Germinal center (tissue), 1 donor: ENCODE measurements around the gene XIRP2.
"Not testable (repeated sequence)": the region's sequence is repeated elsewhere in the genome, so short reads cannot be mapped to it uniquely, and the experiment has no call there.

ENCODE experiments used
- DNase-seq: peaks from one replicate; pipeline ENCODE4 v3.0.0; 2012; ENCODE audit warnings: mixed read lengths, low spot score

XIRP2 gene

GRCh38 chr2:167054881-167055280 is 166.6 kb downstream of the XIRP2 start:
- DNase-seq, result no peak

DNA sequence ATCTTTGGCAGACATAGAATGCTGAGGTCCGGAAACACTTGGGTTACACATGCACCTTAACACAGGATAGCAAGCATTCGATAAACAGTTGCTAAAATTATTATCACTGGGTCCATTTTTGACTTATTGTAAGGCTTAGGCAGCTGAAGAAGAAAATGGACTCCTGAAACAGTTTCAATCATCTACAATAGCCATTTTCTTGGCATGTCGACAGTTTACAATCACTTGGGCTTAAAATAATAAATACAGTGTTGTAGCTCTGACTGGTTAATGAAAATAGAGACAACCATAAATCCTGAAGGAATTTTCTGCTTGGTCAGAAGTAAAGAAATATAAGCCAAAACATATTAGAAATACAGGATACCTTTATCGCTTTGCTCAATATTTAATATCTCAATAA is 169.2 kb downstream of the XIRP2 start:
- DNase-seq, result no peak

DNA sequence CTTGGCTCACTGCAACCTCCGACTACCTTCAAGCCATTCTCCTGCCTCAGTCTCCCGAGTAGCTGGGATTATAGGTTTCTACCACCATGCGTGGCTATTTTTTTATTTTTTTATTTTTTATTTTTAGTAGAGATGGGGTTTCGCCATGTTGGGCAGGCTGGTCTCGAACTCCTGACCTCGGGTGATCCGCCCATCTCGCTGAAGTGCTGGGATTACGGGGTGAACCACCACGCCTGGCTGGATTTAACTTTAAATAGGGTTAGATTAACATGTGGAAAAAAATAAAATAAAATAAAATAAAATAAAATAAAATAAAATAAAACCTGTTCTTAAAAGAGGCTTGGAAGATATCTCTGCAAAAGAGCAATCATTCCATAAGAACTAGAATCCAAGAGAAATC is 170.9 kb downstream of the XIRP2 start:
- DNase-seq, result no peak

GRCh38 chr2:167069855-167070254 is 181.6 kb downstream of the XIRP2 start:
- no peak for DNase-seq

GRCh38 chr2:167075708-167076107 is 187.4 kb downstream of the XIRP2 start:
- DNase-seq, result not testable (repeated sequence)

DNA sequence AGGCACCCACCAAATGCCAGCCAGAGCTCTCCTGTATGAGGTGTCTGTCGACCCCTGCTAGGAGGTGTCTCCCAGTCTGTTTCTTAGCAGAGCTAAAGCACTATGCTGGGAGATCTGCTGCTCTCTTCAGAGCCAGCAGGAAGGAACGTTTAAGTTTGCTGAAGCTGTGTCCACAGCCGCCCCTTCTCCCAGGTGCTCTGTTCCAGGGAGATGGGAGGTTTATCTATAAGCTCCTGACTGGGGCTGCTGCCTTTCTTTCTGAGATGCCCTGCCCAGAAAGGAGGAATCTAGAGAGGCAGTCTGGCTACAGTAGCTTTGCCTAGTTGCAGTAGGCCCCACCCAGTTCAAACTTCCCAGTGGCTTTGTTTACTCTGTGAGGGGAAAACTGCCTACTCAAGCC is 210.7 kb downstream of the XIRP2 start:
- DNase-seq, result not testable (repeated sequence)

- DNase-seq, result no peak
These were observed 212.2 kb downstream of the XIRP2 start for GRCh38 chr2:167100506-167100905.

DNA sequence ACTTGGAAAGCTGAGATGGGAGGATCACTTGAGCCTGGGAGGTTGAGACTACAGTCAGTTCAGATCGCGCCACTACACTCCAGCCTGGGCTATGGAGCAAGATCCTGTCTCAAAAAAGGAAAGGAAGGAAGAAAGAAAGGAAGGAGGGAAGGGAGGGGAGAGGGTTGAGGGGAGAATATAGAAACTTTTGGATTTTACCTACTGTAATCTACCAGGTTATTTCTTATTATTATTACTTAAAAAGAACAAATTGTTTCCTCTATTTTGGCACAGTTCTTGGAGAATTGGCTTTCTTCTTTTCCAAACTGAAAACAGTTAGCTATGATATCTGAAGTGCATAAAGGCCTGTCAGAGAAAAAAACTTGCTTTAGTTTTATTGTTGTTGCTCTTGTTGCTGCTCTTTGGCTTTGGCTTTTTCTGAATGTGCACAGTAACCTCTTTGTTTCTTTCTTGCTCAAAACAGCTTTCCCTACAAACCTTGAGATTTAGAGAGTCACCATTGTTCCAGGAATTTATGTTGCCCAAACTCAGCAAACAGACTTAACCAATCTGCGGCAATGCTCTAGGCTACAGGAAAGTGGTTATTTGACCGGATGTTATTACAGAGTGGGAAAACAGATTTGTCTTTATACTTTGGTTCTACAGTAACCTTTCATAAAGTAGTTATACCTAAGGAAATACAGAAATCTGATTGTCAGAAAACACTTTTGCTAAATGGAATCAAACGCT is 214.9 kb downstream of the XIRP2 start:
- DNase-seq, result no peak

- no peak for DNase-seq
These were observed 215.5 kb downstream of the XIRP2 start for GRCh38 chr2:167103757-167104133.

DNA sequence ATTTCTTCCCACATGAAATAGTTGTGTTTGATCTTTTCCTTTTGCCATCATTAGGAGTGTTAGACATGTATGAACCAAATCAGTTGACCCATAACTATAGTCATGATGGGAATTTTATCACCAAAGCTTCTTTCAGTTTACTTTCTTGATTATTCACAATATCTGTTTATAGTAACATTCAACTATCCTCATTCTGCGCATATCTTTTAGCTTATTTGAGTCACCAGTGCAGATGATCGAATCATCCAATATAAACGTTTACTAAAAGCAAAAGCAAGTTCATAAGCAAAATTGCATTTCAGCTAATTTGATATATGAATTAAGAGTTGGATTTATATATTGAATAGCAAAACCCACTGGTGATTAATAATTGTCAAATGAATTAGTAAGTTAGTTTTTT is 216.4 kb downstream of the XIRP2 start:
- DNase-seq, result no peak

- not testable (repeated sequence) for DNase-seq
These were observed 221.4 kb downstream of the XIRP2 start for GRCh38 chr2:167109682-167110081.

DNA sequence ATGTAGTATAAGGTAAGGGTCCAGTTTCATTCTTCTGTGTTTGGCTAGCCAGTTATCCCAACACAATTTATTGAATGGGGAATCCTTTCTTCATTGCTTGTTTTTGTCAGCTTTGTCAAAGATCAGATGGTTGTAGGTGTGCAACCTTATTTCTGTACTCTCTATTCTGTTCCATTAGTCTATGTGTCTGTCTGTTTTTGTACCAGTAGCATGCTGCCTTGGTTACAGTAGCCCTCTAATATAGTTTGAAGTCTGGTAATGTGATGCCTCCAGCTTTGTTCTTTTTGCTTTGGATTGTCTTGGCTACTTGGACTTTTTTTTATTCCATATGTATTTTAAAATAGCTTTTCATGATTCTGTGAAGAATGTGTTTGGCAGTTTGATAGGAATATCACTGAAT is 222.1 kb downstream of the XIRP2 start:
- no peak for DNase-seq

GRCh38 chr2:167114018-167114417 is 225.7 kb downstream of the XIRP2 start:
- DNase-seq, result no peak

GRCh38 chr2:167115541-167115940 is 227.3 kb downstream of the XIRP2 start:
- no peak for DNase-seq

GRCh38 chr2:167122389-167122788 is 234.1 kb downstream of the XIRP2 start:
- DNase-seq, result no peak

- no peak for DNase-seq
These were observed 237.9 kb downstream of the XIRP2 start for GRCh38 chr2:167126165-167126564.

DNA sequence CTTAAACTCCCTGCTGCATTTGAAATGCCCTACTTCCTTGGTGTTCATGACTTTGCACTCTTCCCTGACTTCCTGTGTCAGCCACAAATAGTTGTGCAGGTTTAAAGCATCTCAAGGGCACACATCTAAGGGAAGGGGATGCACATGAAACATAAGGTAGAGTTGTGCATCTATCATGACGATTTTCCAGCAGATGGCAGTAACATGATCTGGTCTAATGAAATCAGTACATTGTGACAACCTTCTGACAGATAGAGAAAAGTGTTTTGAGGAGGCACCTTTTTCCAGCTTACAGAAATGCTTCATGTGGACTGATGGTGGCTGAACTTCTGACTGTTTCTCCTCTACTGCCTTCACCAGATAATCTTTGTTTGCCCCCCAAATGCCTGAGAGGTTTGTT is 238.9 kb downstream of the XIRP2 start:
- DNase-seq, result no peak

DNA sequence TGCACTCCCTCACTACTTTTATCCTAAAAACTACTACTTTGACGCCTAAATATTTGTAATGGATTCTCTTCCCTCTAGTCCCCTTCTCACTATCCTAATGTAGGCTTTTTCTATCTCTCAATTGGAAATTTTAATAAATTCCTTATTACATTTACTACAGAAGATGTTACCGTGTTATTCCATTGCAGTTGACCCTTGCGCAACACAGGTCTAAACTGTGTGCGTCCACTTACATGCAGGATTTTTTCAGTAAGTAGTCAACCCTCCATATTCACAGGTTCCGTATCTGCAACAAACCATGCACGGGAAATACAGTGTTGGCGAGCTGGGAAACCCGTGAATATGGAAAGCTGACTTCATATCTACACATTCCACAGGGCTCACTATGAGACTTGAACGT is 239.8 kb downstream of the XIRP2 start:
- no peak for DNase-seq

GRCh38 chr2:167132066-167132465 is 243.8 kb downstream of the XIRP2 start:
- DNase-seq, result no peak

DNA sequence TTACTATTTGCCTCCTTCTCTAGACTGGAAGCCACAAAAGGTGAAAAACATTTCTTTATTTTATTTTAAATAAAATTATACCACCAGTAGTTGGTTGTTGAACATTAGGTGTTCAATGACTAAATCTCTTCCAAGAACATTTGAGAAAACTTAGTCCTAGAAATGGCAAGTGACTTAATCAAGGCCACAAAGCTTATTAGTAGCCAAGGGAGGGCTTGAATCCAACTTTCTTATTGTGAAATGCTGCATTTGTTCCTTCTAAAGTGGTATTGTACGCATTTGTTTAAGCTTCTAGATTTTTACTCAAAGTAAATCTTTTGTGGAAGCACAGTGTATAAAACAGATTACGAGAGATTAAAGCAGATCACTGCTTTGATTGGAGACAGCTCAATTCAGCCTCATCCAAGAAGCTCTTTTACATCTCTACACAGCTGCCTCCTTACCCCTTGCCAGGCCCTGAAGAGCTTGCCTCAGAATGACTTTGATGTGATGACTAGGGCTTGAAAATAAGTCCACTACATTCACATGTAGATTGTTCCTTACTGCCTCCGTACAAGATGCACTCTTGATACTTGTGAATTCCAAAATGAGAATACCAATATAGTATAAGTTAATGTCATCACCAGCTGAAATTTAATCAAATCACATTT is 244.8 kb downstream of the XIRP2 start:
- no peak for DNase-seq

GRCh38 chr2:167133614-167134013 is 245.3 kb downstream of the XIRP2 start:
- no peak for DNase-seq

GRCh38 chr2:167134381-167135072 is 246.2 kb downstream of the XIRP2 start:
- no peak for DNase-seq

- DNase-seq, result no peak
These were observed 247.4 kb downstream of the XIRP2 start for GRCh38 chr2:167135706-167136105.
